Fibroblast of skin of left quadriceps (primary cell): ENCODE data around the gene RBL2.
A peak's percentile ranks its signal among the peaks of the same experiment; 100 is the strongest.

ENCODE experiments used
- DNase-seq, 2 experiments: peaks; one replicate each; pipeline ENCODE4 v3.0.0-alpha.2; 2013; ENCODE audit warnings: low read depth in 2 of 2

The RBL2 gene

GRCh38 chr16:53453928-53454327 lies 19.7 kb downstream of the RBL2 start:
- no peak for DNase-seq

- no peak for DNase-seq
These were observed 22.4 kb downstream of the RBL2 start for GRCh38 chr16:53456625-53457024.

GRCh38 chr16:53457670-53458069 lies 23.4 kb downstream of the RBL2 start:
- no peak for DNase-seq

- DNase-seq, result no peak
These were observed 24.4 kb downstream of the RBL2 start for GRCh38 chr16:53458635-53459034.

GRCh38 chr16:53465606-53466280 lies 31.5 kb downstream of the RBL2 start:
- DNase-seq, result peak; percentile 11 to 17

GRCh38 chr16:53476867-53477266 lies 42.6 kb downstream of the RBL2 start:
- DNase-seq, result no peak

GRCh38 chr16:53478965-53479364 lies 44.7 kb downstream of the RBL2 start:
- no peak for DNase-seq

GRCh38 chr16:53480394-53480793 lies 46.1 kb downstream of the RBL2 start:
- no peak for DNase-seq

GRCh38 chr16:53482123-53482522 lies 47.9 kb downstream of the RBL2 start:
- no peak for DNase-seq

- no peak for DNase-seq
These were observed 50.3 kb downstream of the RBL2 start for GRCh38 chr16:53484542-53484941.

- no peak for DNase-seq
These were observed 52.0 kb downstream of the RBL2 start for GRCh38 chr16:53486230-53486629.

GRCh38 chr16:53489755-53490154 lies 55.5 kb downstream of the RBL2 start:
- DNase-seq, result no peak

GRCh38 chr16:53492503-53492902 lies 58.2 kb downstream of the RBL2 start:
- DNase-seq, result no peak

- DNase-seq, result no peak
These were observed 60.4 kb downstream of the RBL2 start for GRCh38 chr16:53494636-53495035.

- DNase-seq, result no peak
These were observed 61.1 kb downstream of the RBL2 start for GRCh38 chr16:53495325-53495724.

GRCh38 chr16:53498984-53499383 lies 64.7 kb downstream of the RBL2 start:
- no peak for DNase-seq

GRCh38 chr16:53501216-53501859 lies 67.1 kb downstream of the RBL2 start:
- DNase-seq, result no peak

GRCh38 chr16:53502331-53503269 lies 68.3 kb downstream of the RBL2 start, which contains the start of gene AKTIP:
Gene AKTIP, minus strand, starts transcription at chr16:53503209. Its CDS starts 2,950 bp downstream, at chr16:53500259.
- no peak for DNase-seq

GRCh38 chr16:53503270-53503923 lies 69.1 kb downstream of the RBL2 start:
- peak; percentile 100 for DNase-seq

- peak in 1 of 2 experiments; percentile 23 for DNase-seq
These were observed 69.9 kb downstream of the RBL2 start for GRCh38 chr16:53503991-53504663.

GRCh38 chr16:53504665-53505064 lies 70.4 kb downstream of the RBL2 start:
- DNase-seq, result no peak
